NB4 (cell line): ENCODE data around the gene PPTC7.
A peak's percentile ranks its signal among the peaks of the same experiment; 100 is the strongest.

ENCODE experiments used
- DNase-seq: peaks from one replicate; pipeline ENCODE4 v3.0.0; 2010; ENCODE audit warnings: low read depth
- H3K4me3 ChIP-seq: one replicate; pipeline ENCODE4 v1.5.1; 2011; ENCODE audit warnings: mild to moderate bottlenecking, low read depth, low read length, moderate library complexity
- CTCF ChIP-seq: IDR thresholded peaks from one replicate; pipeline ENCODE4 v1.5.1; 2012; ENCODE audit warnings: low read depth, low read length
- MAX ChIP-seq: IDR thresholded peaks from 2 replicates; pipeline ENCODE4 v1.6.1; 2011; ENCODE audit warnings: low read depth, low read length
- MYC ChIP-seq: IDR thresholded peaks from 2 replicates; pipeline ENCODE4 v1.6.1; 2011; ENCODE audit warnings: low read depth, low read length
- POLR2A ChIP-seq: IDR thresholded peaks from 2 replicates; pipeline ENCODE4 v1.6.1; 2011; ENCODE audit warnings: mild to moderate bottlenecking; ENCODE audit not compliant: insufficient read length; ENCODE audit errors: extremely low read depth

PPTC7 gene

GRCh38 chr12:110501752-110502738 lies 81.1 kb downstream of the PPTC7 start, which contains the start of the genes RAD9B and VPS29:
RAD9B (plus strand) TSS chr12:110502331; CDS start chr12:110502338, 7 bp downstream.
VPS29 (minus strand) TSS chr12:110502111; CDS start chr12:110502051, 60 bp downstream.
- peak within 1 kb of the TSS; percentile 95 for H3K4me3 ChIP-seq
- peak; percentile 100 for DNase-seq
- TF ChIP-seq CTCF (no peak), POLR2A (peak; percentile 93), MAX (peak; percentile 98), MYC (peak; percentile 97)

GRCh38 chr12:110501399-110501751 lies 81.7 kb downstream of the PPTC7 start:
- peak overlapping the region; percentile 95 for H3K4me3 ChIP-seq
- DNase-seq = no peak
- TF ChIP-seq MYC (peak; percentile 45; the same call in 1 of the 2 replicates), POLR2A (no peak)

- H3K4me3 ChIP-seq = peak overlapping the region; percentile 95
- no peak for TF ChIP-seq POLR2A
- peak; percentile 60; the same call in 1 of the 2 replicates for TF ChIP-seq MYC
- TF ChIP-seq MAX = peak; percentile 85
- DNase-seq = peak; percentile 84
Observed at GRCh38 chr12:110498984-110499706, 84.0 kb downstream of the PPTC7 start.
